Sigmoid colon (tissue), 4 donors: ENCODE data around the gene ATP2B1.

Source experiments
- CTCF ChIP-seq, 4 experiments: fragments of 450-650 bp in 3 of 4; fragments of 200-600 bp in 1 of 4; IDR thresholded peaks; one replicate each; pipeline ENCODE4 v1.5.1; 2016 to 2019; ENCODE audit warnings: antibody characterized with exemption in 4 of 4, mild to moderate bottlenecking in 3 of 4, moderate library complexity in 2 of 4
- EP300 ChIP-seq, 4 donors: sonication (generic); formaldehyde crosslinking; IDR thresholded peaks; one replicate each; pipeline ENCODE4 v1.6.1; 2017; ENCODE audit warnings: antibody characterized with exemption in 4 of 4
- POLR2A ChIP-seq, 2 donors: fragments of 450-650 bp; IDR thresholded peaks; one replicate each; pipeline ENCODE4 v1.6.1; 2016; ENCODE audit warnings: antibody characterized with exemption in 2 of 2, mild to moderate bottlenecking in 2 of 2, moderate library complexity in 2 of 2

DNA sequence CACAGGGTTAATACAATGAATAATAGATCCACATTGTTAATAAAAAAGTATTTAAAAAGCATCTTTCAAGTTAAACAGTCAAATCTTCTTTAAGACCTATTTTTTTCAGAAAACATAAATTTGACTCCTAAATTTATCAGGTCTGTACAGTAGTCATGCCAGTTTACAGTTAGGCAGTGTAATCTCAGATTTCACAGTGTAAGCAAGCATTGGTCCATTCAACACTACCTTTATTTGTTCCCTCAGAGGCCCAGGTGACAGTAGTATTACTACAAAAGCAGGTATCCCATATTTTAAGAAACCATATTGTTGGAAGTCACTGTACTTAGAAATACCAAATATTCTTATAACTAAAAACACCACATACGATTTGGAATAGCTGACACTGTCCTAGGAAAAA is 6.1 kb downstream of the ATP2B1 start:
- TF ChIP-seq CTCF (IDR thresholded peaks at IDR 0.05) (no peak), POLR2A (IDR thresholded peaks at IDR 0.05) (no peak), EP300 (IDR thresholded peaks at IDR 0.05) (no peak)
